Gastrocnemius medialis (tissue), 4 donors: ENCODE results near the gene HEXD. TPM values are rescaled to one million over a fixed set of nuclear protein-coding genes. Genes with fewer than 3 reads are reported as not detected.

Source experiments
- ATAC-seq, 2 donors: fragments of 150-250 bp; one replicate each; pipeline ENCODE4 v1.9.1; 2016
- DNase-seq, 2 donors: peaks; one replicate each; pipeline ENCODE4 v3.0.0-alpha.2; 2019
- H3K27ac ChIP-seq, 4 donors: fragments of 200-600 bp; sonication (generic); 1 replicate in 1 of 4; 2 replicates in 3 of 4; pipeline ENCODE4 v1.5.1; 2016 to 2018; ENCODE audit warnings: mild to moderate bottlenecking in 2 of 4, moderate library complexity in 1 of 4
- H3K27me3 ChIP-seq, 3 donors: fragments of 200-600 bp; sonication (generic) in 2 of 3; 1 replicate in 1 of 3; 2 replicates in 2 of 3; pipeline versions ENCODE4 v1.5.1 to v1.6.0; 2016 to 2019; ENCODE audit warnings: mild to moderate bottlenecking in 1 of 3, moderate library complexity in 1 of 3
- H3K36me3 ChIP-seq, 2 donors: fragments of 200-600 bp; sonication (generic) in 1 of 2; one replicate each; pipeline ENCODE4 v1.5.1; 2017 to 2018
- H3K4me1 ChIP-seq, 2 donors: fragments of 200-600 bp; sonication (generic) in 1 of 2; one replicate each; pipeline ENCODE4 v1.5.1; 2016 to 2017; ENCODE audit warnings: mild to moderate bottlenecking in 2 of 2
- H3K4me3 ChIP-seq, 4 donors: fragments of 200-600 bp; sonication (generic) in 3 of 4; 1 replicate in 1 of 4; 2 replicates in 3 of 4; pipeline ENCODE4 v1.5.1; 2016 to 2019; ENCODE audit warnings: mild to moderate bottlenecking in 2 of 4
- H3K9me3 ChIP-seq, 3 donors: fragments of 200-600 bp; sonication (generic) in 2 of 3; 1 replicate in 1 of 3; 2 replicates in 2 of 3; pipeline ENCODE4 v1.5.1; 2016 to 2019
- POLR2A ChIP-seq, 2 donors: fragments of 450-650 bp; IDR thresholded peaks; one replicate each; pipeline ENCODE4 v1.6.1; 2017; ENCODE audit warnings: antibody characterized with exemption in 2 of 2, mild to moderate bottlenecking in 2 of 2, moderate library complexity in 2 of 2
- in situ Hi-C, 4 donors: fragments of 200-750 bp; cut with MboI; loops; one replicate each; pipeline versions ENCODE4 v1.15.0 to v1.8.0; 2017; ENCODE audit warnings: low sequenced_read_pairs in 4 of 4
- intact Hi-C: fragments of 100-400 bp; cut with DNase I; formaldehyde crosslinking; loops from one replicate; pipeline ENCODE4 v1.15.1; 2023; ENCODE audit warnings: low total_unique reads
- total RNA-seq, 4 donors: library from RNA; depleted of rRNA; stranded (reverse); fragments of >200 nt; gene quantifications; one replicate each; pipeline versions ENCODE4 v1.1.0 to v1.2.3, GENCODE V29; 2016
- TF ChIP-seq, protein P1 (sequence below), 5 experiments: fragments of 450-650 bp in 3 of 5; fragments of 200-600 bp in 2 of 5; sonication (generic) in 2 of 5; IDR thresholded peaks in 4 of 5; conservative IDR thresholded peaks in 1 of 5; 1 replicate in 4 of 5; 2 replicates in 1 of 5; pipeline ENCODE4 v1.5.1; 2016 to 2019; ENCODE audit warnings: antibody characterized with exemption in 5 of 5, mild to moderate bottlenecking in 3 of 5, moderate library complexity in 3 of 5

HEXD gene
- total RNA-seq, 4 donors from 2014 or later, result 15.5 to 35.1 (median 22.5) TPM

DNA sequence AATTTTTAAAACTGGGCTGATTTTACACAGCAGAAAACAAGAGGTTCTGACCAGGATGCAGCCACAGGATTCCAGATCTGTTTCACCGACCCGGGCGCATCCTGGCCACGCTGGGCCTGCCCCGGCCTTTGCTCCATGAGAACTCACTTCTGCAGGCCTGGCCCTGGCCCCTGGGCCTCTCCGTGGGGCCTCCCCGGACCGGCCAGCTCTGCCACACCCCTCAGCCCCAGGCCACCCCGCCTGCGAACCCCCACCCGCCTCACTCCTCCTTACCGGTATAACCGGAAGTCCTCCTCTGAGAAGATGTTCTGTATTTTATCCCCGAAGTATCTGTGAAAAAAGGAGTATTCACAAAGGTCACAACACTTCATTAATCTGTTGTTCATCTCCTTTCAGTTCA lies 13.1 kb upstream of the HEXD start:
- ATAC-seq (no peak), DNase-seq (no peak)
- intact Hi-C loops, result no loop called here
- Histone ChIP-seq H3K4me1 (peaks cover 20 to 22% of the 10 kb centered on the region in 2 donors), H3K27ac (no peak overlapping the region), H3K27me3 (no peaks in the 10 kb centered on the region), H3K4me3 (no peak overlapping the region), H3K9me3 (no peaks in the 10 kb centered on the region), H3K36me3 (peaks cover 0 to 28% of the 10 kb centered on the region in 2 donors)
- in situ Hi-C loops, result no loop called here
- TF ChIP-seq, protein P1, sequence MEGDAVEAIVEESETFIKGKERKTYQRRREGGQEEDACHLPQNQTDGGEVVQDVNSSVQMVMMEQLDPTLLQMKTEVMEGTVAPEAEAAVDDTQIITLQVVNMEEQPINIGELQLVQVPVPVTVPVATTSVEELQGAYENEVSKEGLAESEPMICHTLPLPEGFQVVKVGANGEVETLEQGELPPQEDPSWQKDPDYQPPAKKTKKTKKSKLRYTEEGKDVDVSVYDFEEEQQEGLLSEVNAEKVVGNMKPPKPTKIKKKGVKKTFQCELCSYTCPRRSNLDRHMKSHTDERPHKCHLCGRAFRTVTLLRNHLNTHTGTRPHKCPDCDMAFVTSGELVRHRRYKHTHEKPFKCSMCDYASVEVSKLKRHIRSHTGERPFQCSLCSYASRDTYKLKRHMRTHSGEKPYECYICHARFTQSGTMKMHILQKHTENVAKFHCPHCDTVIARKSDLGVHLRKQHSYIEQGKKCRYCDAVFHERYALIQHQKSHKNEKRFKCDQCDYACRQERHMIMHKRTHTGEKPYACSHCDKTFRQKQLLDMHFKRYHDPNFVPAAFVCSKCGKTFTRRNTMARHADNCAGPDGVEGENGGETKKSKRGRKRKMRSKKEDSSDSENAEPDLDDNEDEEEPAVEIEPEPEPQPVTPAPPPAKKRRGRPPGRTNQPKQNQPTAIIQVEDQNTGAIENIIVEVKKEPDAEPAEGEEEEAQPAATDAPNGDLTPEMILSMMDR (IDR thresholded peaks at IDR 0.05 in 4 of 5, conservative IDR thresholded peaks at IDR 0.05 in 1 of 5), result no peak
- no peak for TF ChIP-seq POLR2A (IDR thresholded peaks at IDR 0.05)

- in situ Hi-C loops (no loop called here), intact Hi-C loops (no loop called here)
- H3K4me1 ChIP-seq, result peaks cover 14 to 15% of the 10 kb centered on the region in 2 donors
- H3K4me3 ChIP-seq, result no peak overlapping the region
- peak overlapping the region in 3 of 4 donors; percentile 75 to 83 (median 82) for H3K27ac ChIP-seq
- peaks cover 0 to 28% of the 10 kb centered on the region in 2 donors for H3K36me3 ChIP-seq
- ATAC-seq, result no peak
- H3K9me3 ChIP-seq, result no peaks in the 10 kb centered on the region
- no peak for DNase-seq
- no peaks in the 10 kb centered on the region for H3K27me3 ChIP-seq
- no peak for TF ChIP-seq POLR2A (IDR thresholded peaks at IDR 0.05)
- TF ChIP-seq, protein P1 (IDR thresholded peaks at IDR 0.05 in 4 of 5, conservative IDR thresholded peaks at IDR 0.05 in 1 of 5), result no peak
Measured at GRCh38 chr17:82406131-82406671, 11.9 kb upstream of the HEXD start.

DNA sequence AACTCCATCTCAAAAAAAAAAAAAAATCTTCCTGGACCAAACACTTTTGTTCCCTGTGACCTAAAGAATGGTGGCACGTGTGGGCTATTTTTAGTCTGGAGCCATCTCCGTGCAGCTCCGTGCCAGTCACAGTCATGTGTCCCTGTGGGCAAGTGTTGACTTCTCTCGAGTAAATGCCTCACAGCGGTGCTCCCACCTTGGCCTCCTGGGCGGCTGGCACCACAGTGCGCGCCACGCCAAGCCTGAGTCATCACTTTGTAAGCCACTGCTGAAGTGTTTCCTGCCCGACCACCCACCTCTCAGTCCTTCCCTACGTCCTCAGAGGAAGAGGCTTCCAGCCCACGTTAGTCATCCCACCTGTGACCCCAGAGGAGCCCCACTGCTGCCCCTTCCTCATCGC lies 10.9 kb upstream of the HEXD start:
- DNase-seq, result peak; percentile 89 to 91
- intact Hi-C loops (loop anchor here (1.0 kb wide), 1 partner anchor 43 kb away; the partner anchor contains the start of gene CYBC1), in situ Hi-C loops (no loop called here)
- peak overlapping the region; percentile 75 to 83 (median 78) for H3K27ac ChIP-seq
- peaks cover 14% of the 10 kb centered on the region in 2 donors for H3K4me1 ChIP-seq
- peaks cover 0 to 23% of the 10 kb centered on the region in 2 donors for H3K36me3 ChIP-seq
- peak; percentile 99 to 100 for ATAC-seq
- peak overlapping the region in 1 of 4 donors; percentile 3 for H3K4me3 ChIP-seq
- TF ChIP-seq, protein P1 (IDR thresholded peaks at IDR 0.05 in 4 of 5, conservative IDR thresholded peaks at IDR 0.05 in 1 of 5), result no peak
- TF ChIP-seq POLR2A (IDR thresholded peaks at IDR 0.05), result no peak
- no peaks in the 10 kb centered on the region for H3K9me3 ChIP-seq
- H3K27me3 ChIP-seq, result no peaks in the 10 kb centered on the region

DNA sequence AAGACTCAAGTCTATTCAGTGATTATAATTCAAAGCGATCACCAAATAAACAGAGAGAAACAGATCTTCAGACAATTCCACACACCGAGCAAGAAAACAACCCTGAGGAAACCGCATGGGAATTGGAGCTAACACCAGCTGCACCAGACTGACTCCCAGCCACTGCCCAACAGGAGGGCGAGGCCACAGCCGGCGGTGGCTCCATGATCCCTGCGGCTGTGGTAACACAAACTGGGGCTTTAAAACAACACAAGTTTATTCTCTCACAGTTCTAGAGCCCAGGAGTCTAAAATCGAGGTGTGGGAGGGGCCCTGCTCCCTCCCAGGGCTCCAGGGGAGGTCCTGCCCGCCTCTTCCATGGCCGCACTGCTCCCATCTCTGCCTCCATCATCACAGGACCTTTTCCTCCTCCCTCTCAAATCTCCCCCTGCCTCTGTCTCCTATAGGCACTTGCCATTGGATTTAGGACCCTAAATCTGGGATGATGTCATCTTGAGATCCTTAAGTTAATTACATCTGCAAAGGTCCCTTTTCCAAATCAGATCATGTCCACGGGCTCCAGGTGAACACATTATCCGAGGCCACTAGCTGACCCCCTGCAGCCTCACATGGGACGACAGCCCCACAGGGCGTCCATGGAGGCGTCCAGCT lies 9.7 kb upstream of the HEXD start:
- Histone ChIP-seq H3K4me3 (no peak overlapping the region), H3K36me3 (peaks cover 0 to 11% of the 10 kb centered on the region in 2 donors), H3K27me3 (no peaks in the 10 kb centered on the region), H3K9me3 (no peaks in the 10 kb centered on the region), H3K4me1 (peaks cover 14% of the 10 kb centered on the region in 2 donors), H3K27ac (no peak overlapping the region)
- no peak for TF ChIP-seq POLR2A (IDR thresholded peaks at IDR 0.05)
- TF ChIP-seq, protein P1 (IDR thresholded peaks at IDR 0.05 in 4 of 5, conservative IDR thresholded peaks at IDR 0.05 in 1 of 5), result no peak
- in situ Hi-C loops, result no loop called here
- DNase-seq (no peak), ATAC-seq (no peak)
- intact Hi-C loops, result no loop called here
